GM19035 (cell line): ENCODE results near the gene DACH1.
"Not testable (repeated sequence)": the region's sequence is repeated elsewhere in the genome, so short reads cannot be mapped to it uniquely, and the experiment has no call there.

ENCODE experiments used
- ATAC-seq: cut with Tn5 transposase; IDR thresholded peaks from one replicate; pipeline ENCODE4 v1.9.1; 2021; ENCODE audit not compliant: unreplicated experiment

DACH1 gene

GRCh38 chr13:71867131-71867814, at the start of gene DACH1:
DACH1 (minus strand) TSS chr13:71867204.
- no peak for ATAC-seq

- ATAC-seq: no peak
Observed at GRCh38 chr13:71913717-71914116, 46.7 kb upstream of the DACH1 start.

GRCh38 chr13:71912524-71912923, 45.5 kb upstream of the DACH1 start:
- no peak for ATAC-seq

GRCh38 chr13:71906448-71906847, 39.4 kb upstream of the DACH1 start:
- no peak for ATAC-seq

GRCh38 chr13:71902676-71903075, 35.7 kb upstream of the DACH1 start:
- ATAC-seq: no peak

- ATAC-seq: not testable (repeated sequence)
Observed at GRCh38 chr13:71893506-71893905, 26.5 kb upstream of the DACH1 start.

- no peak for ATAC-seq
Observed at GRCh38 chr13:71886880-71887279, 19.9 kb upstream of the DACH1 start.

GRCh38 chr13:71882120-71882519, 15.1 kb upstream of the DACH1 start:
- ATAC-seq: no peak

GRCh38 chr13:71880753-71881541, 13.9 kb upstream of the DACH1 start:
- ATAC-seq: no peak

GRCh38 chr13:71879808-71880344, 12.9 kb upstream of the DACH1 start:
- no peak for ATAC-seq

GRCh38 chr13:71879129-71879535, 12.1 kb upstream of the DACH1 start:
- peak; percentile 99 for ATAC-seq

GRCh38 chr13:71877256-71877653, 10.3 kb upstream of the DACH1 start:
- ATAC-seq: no peak

- ATAC-seq: no peak
Observed at GRCh38 chr13:71876648-71877255, 9.7 kb upstream of the DACH1 start.

- ATAC-seq: no peak
Observed at GRCh38 chr13:71875823-71876222, 8.8 kb upstream of the DACH1 start.

GRCh38 chr13:71874458-71874857, 7.5 kb upstream of the DACH1 start:
- ATAC-seq: no peak

GRCh38 chr13:71873418-71874247, 6.6 kb upstream of the DACH1 start:
- no peak for ATAC-seq

GRCh38 chr13:71871844-71872243, 4.8 kb upstream of the DACH1 start:
- ATAC-seq: no peak

- no peak for ATAC-seq
Observed at GRCh38 chr13:71871176-71871754, 4.3 kb upstream of the DACH1 start.

GRCh38 chr13:71870100-71870499, 3.1 kb upstream of the DACH1 start:
- no peak for ATAC-seq

- no peak for ATAC-seq
Observed at GRCh38 chr13:71869274-71869673, 2.3 kb upstream of the DACH1 start.
